H7 (cell line): ENCODE data around the gene GJA4. TPM values are rescaled to one million over a fixed set of nuclear protein-coding genes. Genes with fewer than 3 reads are reported as not detected.
A peak's percentile ranks its signal among the peaks of the same experiment; 100 is the strongest.

Experiments
- DNase-seq: peaks from one replicate; pipeline ENCODE4 v3.0.0; 2012
- H3K27me3 ChIP-seq: 2 replicates; pipeline ENCODE4 v1.6.0; 2011; ENCODE audit warnings: mild to moderate bottlenecking, low read length; ENCODE audit not compliant: control insufficient read depth, insufficient read depth
- H3K36me3 ChIP-seq: replicated peaks from 2 replicates; pipeline ENCODE4 v1.5.1; 2011; ENCODE audit warnings: low read length; ENCODE audit not compliant: control insufficient read depth, insufficient read depth
- H3K4me3 ChIP-seq: 2 replicates; pipeline ENCODE4 v1.5.1; 2011; ENCODE audit warnings: low read depth, mild to moderate bottlenecking, control low read depth, low read length, moderate library complexity; ENCODE audit not compliant: insufficient read depth
- total RNA-seq: library from RNA; depleted of rRNA; stranded (reverse); fragments of >200 nt; shearing (Covaris generic); gene quantifications from 2 replicates; pipeline ENCODE4 v1.2.3, GENCODE V29; 2014

Gene GJA4
- total RNA-seq, 1 experiment from 2014 or later: 3.2 TPM

DNA sequence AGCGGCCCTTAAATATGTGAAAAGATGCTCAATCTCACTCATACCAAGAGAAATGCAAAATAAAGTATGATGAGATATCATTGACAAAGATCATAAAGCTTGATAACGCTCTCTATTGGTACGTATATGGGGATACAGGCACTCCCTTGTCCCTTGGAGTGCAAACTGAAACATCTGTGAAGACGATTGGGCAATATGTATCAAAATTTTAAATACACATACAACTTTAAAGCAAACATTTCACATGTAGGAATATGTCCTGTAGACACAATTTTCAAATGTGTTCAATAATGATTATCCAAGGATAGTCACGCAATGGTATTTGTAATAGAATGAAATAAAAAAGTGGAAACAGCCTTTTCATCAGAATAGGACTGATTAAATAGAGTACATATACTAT is 13.8 kb upstream of the GJA4 start:
- DNase-seq: no peak
- H3K27me3 ChIP-seq: peaks cover 40% of the 10 kb centered on the region
- no peak overlapping the region for H3K4me3 ChIP-seq
- H3K36me3 ChIP-seq: no peaks in the 10 kb centered on the region

- peaks cover 40% of the 10 kb centered on the region for H3K27me3 ChIP-seq
- H3K36me3 ChIP-seq: no peaks in the 10 kb centered on the region
- no peak overlapping the region for H3K4me3 ChIP-seq
- DNase-seq: no peak
Measured at GRCh38 chr1:34779526-34779925, 13.3 kb upstream of the GJA4 start.

DNA sequence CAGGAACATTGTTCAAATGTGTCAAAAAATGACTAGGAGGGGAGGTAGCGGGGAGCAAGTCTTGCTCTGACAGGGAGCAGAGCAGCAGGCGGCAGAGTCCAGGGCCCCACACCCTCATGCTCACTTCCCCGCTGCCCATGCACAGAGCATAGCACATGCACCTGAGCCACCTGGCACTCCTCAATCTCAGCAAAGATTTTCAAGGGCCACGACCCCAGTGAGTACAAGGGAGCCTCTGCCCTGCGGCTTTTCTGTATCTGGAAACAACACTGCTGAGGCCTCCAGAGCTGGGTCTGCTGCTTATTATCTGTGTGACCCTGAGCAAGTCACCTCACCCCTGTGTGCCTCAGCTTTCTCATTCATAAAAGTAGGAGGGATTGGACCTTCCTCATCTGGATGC is 12.8 kb upstream of the GJA4 start:
- Histone ChIP-seq H3K4me3 (no peak overlapping the region), H3K36me3 (no peaks in the 10 kb centered on the region), H3K27me3 (peaks cover 40% of the 10 kb centered on the region)
- DNase-seq: no peak

- Histone ChIP-seq H3K4me3 (no peak overlapping the region), H3K36me3 (no peaks in the 10 kb centered on the region), H3K27me3 (peaks cover 40% of the 10 kb centered on the region)
- no peak for DNase-seq
Measured at GRCh38 chr1:34780528-34780927, 12.3 kb upstream of the GJA4 start.

DNA sequence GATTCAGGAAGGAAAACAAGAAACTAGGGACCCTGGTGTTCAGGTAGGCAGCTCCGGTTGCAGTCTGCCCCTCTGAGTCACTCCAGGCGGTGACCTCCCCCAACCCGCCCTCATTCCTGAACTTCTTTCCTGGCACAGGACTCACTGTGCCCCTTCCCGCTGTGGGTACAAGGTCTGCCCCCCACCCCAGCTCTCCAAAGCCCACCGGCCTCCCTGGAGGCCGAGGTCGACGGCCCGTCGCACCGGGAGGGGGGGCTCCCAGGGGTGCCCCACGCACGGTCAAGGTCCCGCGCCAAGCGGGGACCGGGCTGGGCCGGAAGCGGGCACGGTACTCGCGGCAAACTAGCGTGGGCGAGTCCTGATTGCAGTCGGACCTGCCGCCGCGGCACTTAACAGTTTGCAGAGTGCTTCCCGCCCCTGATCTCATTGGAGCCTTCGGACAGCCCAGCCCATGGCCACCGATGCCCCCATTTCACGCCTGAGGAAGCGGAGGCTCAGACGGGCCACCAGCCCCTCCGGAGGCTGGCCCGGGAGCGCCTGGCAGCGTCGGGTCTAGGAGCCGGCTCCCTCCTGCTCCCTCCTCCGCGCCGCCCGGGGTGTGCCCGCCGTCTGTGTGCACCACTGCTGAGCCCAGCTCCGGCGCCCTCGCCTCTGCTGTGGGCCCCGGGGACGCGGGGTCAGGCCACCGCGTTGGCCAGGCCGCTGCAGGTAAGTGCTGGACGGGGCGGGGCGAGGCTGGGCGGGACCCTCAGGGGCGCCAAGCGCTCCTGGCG is 11.5 kb upstream of the GJA4 start, which contains the start of gene GJB3:
Gene GJB3 (plus strand): TSS at position 144 of the 773 bp plus-strand sequence. CDS start 3,549 bp downstream, outside the sequence.
- H3K36me3 ChIP-seq: no peaks in the 10 kb centered on the region
- peak; percentile 93 for DNase-seq
- H3K4me3 ChIP-seq: peak within 1 kb of the TSS; percentile 73
- peaks cover 40% of the 10 kb centered on the region for H3K27me3 ChIP-seq

GRCh38 chr1:34781844-34782391 is 10.9 kb upstream of the GJA4 start:
- no peak for DNase-seq
- H3K36me3 ChIP-seq: no peaks in the 10 kb centered on the region
- H3K4me3 ChIP-seq: peak overlapping the region; percentile 73
- peaks cover 40% of the 10 kb centered on the region for H3K27me3 ChIP-seq

GRCh38 chr1:34784751-34785221 is 8.0 kb upstream of the GJA4 start:
- no peaks in the 10 kb centered on the region for H3K36me3 ChIP-seq
- H3K27me3 ChIP-seq: peaks cover 34% of the 10 kb centered on the region
- no peak overlapping the region for H3K4me3 ChIP-seq
- DNase-seq: no peak

DNA sequence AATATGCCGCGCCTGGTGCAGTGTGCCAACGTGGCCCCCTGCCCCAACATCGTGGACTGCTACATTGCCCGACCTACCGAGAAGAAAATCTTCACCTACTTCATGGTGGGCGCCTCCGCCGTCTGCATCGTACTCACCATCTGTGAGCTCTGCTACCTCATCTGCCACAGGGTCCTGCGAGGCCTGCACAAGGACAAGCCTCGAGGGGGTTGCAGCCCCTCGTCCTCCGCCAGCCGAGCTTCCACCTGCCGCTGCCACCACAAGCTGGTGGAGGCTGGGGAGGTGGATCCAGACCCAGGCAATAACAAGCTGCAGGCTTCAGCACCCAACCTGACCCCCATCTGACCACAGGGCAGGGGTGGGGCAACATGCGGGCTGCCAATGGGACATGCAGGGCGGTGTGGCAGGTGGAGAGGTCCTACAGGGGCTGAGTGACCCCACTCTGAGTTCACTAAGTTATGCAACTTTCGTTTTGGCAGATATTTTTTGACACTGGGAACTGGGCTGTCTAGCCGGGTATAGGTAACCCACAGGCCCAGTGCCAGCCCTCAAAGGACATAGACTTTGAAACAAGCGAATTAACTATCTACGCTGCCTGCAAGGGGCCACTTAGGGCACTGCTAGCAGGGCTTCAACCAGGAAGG is 7.4 kb upstream of the GJA4 start:
- Histone ChIP-seq H3K4me3 (no peak overlapping the region), H3K27me3 (peaks cover 28% of the 10 kb centered on the region), H3K36me3 (no peaks in the 10 kb centered on the region)
- no peak for DNase-seq

GRCh38 chr1:34785875-34786470 is 6.8 kb upstream of the GJA4 start:
- peaks cover 22% of the 10 kb centered on the region for H3K27me3 ChIP-seq
- no peak for DNase-seq
- H3K36me3 ChIP-seq: no peaks in the 10 kb centered on the region
- no peak overlapping the region for H3K4me3 ChIP-seq

DNA sequence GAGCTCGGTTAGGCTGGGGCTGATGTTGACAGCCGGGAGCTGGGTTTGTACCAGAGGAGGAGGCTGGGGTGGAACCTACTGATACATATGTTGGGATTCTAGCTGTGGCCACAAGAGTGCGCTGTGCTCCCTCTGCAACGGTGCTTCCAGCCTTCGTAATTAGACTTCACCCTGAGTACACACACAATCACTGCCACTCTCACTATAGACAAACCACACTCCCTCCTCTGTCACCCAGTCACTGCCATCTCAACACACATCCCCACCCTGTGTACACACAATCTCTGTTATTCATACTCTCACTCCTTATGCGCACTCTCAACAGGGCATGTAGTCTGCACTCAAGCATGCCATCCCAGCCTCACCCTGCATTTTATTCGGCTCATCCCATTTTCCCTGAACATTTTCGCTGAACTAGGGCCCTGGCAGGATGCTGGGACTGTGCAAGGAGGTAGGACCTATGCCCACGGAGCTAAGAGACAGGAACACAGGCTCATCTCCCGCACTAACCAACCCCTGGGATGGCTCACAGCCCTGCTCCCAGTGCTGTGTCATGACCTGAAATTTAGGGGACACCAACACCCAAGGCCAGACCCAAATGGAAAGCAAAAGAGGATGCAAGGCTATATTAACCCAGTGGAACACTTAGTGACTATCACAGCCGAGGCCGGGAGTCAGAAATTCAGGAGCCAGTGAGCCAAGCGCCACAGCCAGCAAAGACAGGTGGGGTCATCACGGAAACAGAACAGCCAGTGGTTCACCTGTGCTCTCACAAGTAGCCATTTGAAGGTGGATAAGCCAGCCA is 6.1 kb upstream of the GJA4 start:
- Histone ChIP-seq H3K4me3 (no peak overlapping the region), H3K36me3 (no peaks in the 10 kb centered on the region), H3K27me3 (peaks cover 16% of the 10 kb centered on the region)
- peak; percentile 90 for DNase-seq

DNA sequence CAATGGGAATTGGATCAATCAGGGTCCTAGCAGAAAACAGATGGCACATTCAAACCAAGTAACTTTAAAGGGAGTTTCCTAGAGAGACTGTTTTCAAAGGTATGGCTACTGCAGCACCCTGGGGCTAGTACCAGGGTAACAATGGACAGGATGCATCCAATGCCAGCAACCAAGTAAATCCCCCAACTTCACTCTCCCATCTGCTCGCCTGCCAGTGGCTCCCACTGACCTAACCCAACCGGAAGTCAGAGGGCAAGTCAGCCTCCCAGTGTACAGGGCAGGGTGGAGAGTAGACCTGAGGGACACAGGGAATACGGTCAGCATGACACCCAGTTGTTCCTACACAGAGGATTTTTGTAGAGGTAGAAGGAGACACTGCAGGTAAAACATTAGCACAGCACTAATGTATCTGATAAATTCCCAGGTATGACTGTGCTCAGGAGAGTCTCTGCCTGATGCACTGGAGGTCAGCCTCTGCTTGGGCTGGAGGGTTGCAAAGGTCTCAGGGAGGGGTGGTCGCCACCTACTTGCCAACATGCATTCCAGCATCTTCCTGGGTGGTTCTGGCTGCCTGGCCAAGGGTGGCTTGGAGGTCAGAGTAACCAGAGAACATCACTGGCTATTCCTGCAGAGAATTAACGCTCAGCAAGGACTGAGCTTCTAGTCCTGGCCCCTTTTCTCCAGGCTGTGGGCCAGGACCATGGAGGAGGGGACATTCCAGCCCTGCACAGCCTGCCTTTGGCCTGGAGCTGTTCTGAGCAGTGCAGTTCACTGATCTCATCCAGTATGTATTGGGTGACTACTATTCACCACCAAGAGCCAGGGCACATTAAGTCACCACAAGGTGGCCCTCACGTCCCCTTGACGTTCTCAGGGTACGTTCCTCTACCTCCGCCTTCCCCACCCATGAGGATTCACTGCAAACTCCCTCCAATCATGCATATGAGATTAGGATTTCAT is 5.1 kb upstream of the GJA4 start:
- H3K4me3 ChIP-seq: no peak overlapping the region
- peaks cover 15% of the 10 kb centered on the region for H3K27me3 ChIP-seq
- no peaks in the 10 kb centered on the region for H3K36me3 ChIP-seq
- DNase-seq: peak; percentile 68

- Histone ChIP-seq H3K4me3 (no peak overlapping the region), H3K27me3 (peaks cover 22% of the 10 kb centered on the region), H3K36me3 (no peaks in the 10 kb centered on the region)
- no peak for DNase-seq
Measured at GRCh38 chr1:34790985-34791384, 1.8 kb upstream of the GJA4 start.

DNA sequence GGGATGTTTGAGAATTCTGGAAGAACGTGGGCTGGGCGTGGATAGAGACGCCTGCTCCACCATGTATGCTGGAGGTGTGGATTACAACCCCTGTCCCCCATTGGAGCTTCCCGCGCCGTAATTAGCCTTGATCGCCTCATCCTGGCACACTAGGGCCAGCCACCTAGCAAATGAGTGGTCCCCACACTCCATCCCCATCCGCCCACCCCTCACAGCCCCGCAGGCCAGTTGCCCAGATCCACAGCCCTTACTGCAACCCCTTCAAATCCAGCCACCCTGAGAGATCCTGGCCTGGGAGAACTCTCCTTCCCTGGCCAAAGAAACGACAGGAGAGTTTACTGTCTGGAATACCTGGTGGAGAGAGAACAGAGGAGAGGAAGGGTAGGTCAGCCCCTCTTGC is 375 bp upstream of the GJA4 start:
- H3K4me3 ChIP-seq: peak overlapping the region; percentile 48
- DNase-seq: no peak
- H3K27me3 ChIP-seq: peaks cover 22% of the 10 kb centered on the region
- no peaks in the 10 kb centered on the region for H3K36me3 ChIP-seq
